GM21381 (cell line): ENCODE measurements around the gene PLXNB1.

Experiments
- ATAC-seq: cut with Tn5 transposase; IDR thresholded peaks from one replicate; pipeline ENCODE4 v1.9.1; 2021; ENCODE audit warnings: mild to moderate bottlenecking, moderate library complexity; ENCODE audit not compliant: unreplicated experiment

The PLXNB1 gene

GRCh38 chr3:48371651-48372376 lies 58.1 kb downstream of the PLXNB1 start, which contains the start of gene FBXW12:
FBXW12 (plus strand) TSS chr3:48372219; CDS start chr3:48372768, 549 bp downstream.
- ATAC-seq, result no peak

DNA sequence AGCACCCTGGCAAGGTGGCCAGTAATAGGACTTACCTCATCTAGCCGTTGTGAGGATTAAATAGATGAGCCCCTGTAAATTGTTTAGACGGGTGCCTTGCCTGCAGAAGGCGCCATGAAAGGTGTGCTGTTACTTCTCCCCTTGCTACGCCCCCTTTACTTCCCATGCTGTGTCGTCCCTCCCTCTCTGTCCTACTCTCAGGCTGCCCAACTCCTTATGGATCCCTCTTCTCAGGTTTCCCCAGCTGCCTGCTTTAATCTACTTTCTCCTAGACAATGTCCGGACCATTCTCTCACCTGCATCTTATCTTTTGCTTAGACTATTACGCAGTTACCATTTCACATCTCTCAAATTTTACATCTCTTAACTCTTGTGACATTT lies 59.6 kb downstream of the PLXNB1 start:
- ATAC-seq, result no peak

DNA sequence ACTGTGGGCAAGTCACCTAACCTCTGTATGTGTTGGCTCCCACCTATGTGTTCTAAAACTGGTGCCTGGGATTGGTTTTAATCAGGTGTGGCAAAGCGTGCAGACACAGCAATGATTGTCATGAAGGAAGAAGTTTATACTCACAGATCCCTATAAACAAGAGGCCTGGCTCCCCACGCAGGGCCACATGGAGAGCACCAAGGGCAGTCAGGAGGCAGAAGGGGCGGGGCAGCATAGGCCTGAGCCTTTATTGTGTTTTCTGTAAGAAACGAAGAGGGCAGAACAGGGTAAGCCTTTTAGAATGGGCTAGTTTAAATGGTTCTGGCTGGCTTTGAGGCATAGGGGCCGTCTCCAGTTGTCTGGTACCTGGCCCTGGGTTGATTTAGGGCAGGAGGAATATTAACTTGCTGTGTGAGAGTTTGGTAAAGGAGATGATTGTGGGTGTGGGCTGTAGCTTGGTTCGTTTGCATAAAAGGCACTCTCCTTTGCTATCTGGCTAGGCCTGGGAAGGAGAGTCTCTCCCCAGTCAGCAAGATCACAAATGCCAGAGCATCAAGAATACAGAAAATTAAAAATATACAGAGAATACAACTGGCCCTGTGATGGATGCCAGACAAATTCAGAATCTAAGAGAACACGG lies 60.1 kb downstream of the PLXNB1 start:
- ATAC-seq, result no peak

DNA sequence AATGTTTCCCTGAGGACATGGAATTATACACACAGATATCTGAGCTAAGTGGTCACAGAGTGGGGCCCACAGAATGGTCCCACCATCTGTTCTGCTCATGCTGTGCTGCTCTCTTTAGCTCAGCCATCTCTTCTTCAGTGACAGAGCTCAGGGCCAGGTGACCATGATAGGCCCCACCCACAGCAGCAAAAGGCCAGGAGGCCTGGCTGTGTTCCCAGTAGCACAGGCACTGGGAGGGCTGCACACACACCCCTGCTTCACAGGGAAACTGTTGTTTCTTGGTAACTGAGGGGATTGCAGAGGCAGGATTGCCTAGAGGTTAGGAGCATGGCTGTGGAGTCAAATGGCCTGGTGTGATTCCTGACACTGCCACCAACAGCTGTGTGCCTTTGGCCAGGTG lies 62.7 kb downstream of the PLXNB1 start:
- ATAC-seq, result no peak

GRCh38 chr3:48364840-48365239 lies 65.0 kb downstream of the PLXNB1 start:
- ATAC-seq, result no peak

DNA sequence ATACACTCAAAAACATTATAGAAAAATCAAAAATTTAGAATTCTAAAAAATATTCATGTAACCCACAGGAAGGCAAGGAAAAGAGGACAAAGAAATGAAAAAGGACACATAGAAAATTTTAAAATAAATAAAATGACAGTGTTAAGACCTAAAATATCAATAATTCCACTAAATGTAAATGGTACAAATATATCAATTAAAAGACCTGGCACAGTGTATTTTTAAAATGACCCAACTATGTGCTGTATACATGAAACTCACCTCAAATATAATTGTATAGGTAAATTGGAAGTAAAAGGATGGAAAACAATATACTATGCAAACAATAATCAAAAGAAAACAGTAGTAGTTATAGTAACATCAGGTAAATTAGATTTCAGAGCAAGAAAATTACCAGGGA lies 68.0 kb downstream of the PLXNB1 start:
- ATAC-seq, result no peak

DNA sequence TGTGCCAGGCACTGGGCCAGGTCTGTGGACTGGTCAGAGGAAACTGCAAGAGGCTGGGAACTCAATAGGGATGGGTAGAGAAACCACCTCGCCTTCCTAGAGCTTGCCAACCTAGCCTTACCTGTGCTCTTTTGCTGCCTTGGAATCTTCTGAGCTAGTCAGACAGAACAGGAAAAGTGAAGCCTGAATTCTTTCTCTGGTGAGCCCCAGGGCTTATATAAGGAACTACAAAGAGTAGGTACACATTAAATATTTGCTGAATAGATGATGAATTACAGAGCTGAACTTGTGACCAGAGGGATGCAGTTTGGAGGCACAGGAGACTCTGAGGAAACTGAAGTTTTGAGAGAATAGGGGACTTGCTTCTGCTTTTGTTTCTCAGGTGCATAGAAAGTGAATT lies 73.5 kb downstream of the PLXNB1 start:
- ATAC-seq, result no peak

- no peak for ATAC-seq
Measured at GRCh38 chr3:48353987-48354386, 75.9 kb downstream of the PLXNB1 start.
